Testis (tissue), 3 donors: ENCODE data around the gene MFGE8. TPM values are rescaled to one million over a fixed set of nuclear protein-coding genes. Genes with fewer than 3 reads are reported as not detected.

Source experiments
- DNase-seq: peaks from one replicate; pipeline ENCODE4 v3.0.0-alpha.2; 2019
- H3K27ac ChIP-seq, 2 donors: fragments of 200-600 bp; sonication (generic); one replicate each; pipeline ENCODE4 v1.5.1; 2019
- H3K27me3 ChIP-seq: fragments of 200-600 bp; sonication (generic); one replicate; pipeline ENCODE4 v1.5.1; 2019
- H3K36me3 ChIP-seq: fragments of 200-600 bp; sonication (generic); one replicate; pipeline ENCODE4 v1.5.1; 2017; ENCODE audit warnings: low read depth; ENCODE audit errors: missing control alignments
- H3K4me1 ChIP-seq: fragments of 200-600 bp; sonication (generic); one replicate; pipeline ENCODE4 v1.5.1; 2019
- H3K4me3 ChIP-seq, 2 donors: fragments of 200-600 bp; sonication (generic); one replicate each; pipeline ENCODE4 v1.5.1; 2017 to 2019
- H3K9me3 ChIP-seq: fragments of 200-600 bp; sonication (generic); one replicate; pipeline ENCODE4 v1.5.1; 2017
- CTCF ChIP-seq, 3 experiments: fragments of 450-650 bp in 2 of 3; fragments of 200-600 bp in 1 of 3; sonication (generic) in 1 of 3; IDR thresholded peaks; one replicate each; pipeline ENCODE4 v1.5.1; 2016 to 2019; ENCODE audit warnings: antibody characterized with exemption in 3 of 3, mild to moderate bottlenecking in 2 of 3, moderate library complexity in 1 of 3
- POLR2A ChIP-seq: fragments of 450-650 bp; IDR thresholded peaks from one replicate; pipeline ENCODE4 v1.6.1; 2017; ENCODE audit warnings: antibody characterized with exemption, mild to moderate bottlenecking, moderate library complexity
- WGBS, 2 donors: methylation state at CpG; one replicate each; pipeline ENCODE4 v1.1.5; 2018; 5-methylcytosine and 5-hydroxymethylcytosine counted together
- intact Hi-C: fragments of 100-400 bp; cut with DNase I; formaldehyde crosslinking; loops from one replicate; pipeline ENCODE4 v1.15.1; 2023; ENCODE audit warnings: low total_unique reads
- polyA plus RNA-seq: library from polyadenylated mRNA; stranded (reverse); fragments of 350-450 nt; fragmentation: Illumina TruSeq; extraction: RNeasy Lipid Tissue Mini Kit (QIAGEN cat#74804); gene quantifications from one replicate; pipeline ENCODE4 v1.2.3, GENCODE V29; 2014; ENCODE audit warnings: low read depth, low replicate concordance; ENCODE audit not compliant: insufficient read depth
- total RNA-seq, 2 donors: library from RNA; depleted of rRNA; stranded (reverse); fragments of >200 nt; gene quantifications; one replicate each; pipeline ENCODE4 v1.2.3, GENCODE V29; 2016

The MFGE8 gene
- total and polyA plus RNA-seq, 3 donors from 2014 or later = 137 to 260 (median 163) TPM

- no peaks in the 10 kb centered on the region for H3K27me3 ChIP-seq
- H3K4me3 ChIP-seq = no peak overlapping the region
- intact Hi-C loops = loop anchor here (10.0 kb wide), 1 partner anchor 106 kb away; no protein-coding TSS in a partner anchor
- no peaks in the 10 kb centered on the region for H3K36me3 ChIP-seq
- WGBS, 2 donors = 68 to 79% methylated on average over 6 to 16 of the region's 16 CpGs
- no peak overlapping the region for H3K27ac ChIP-seq
- no peak for DNase-seq
- peaks cover 15% of the 10 kb centered on the region for H3K4me1 ChIP-seq
- TF ChIP-seq CTCF (IDR thresholded peaks at IDR 0.05) (no peak), POLR2A (no peak)
- no peaks in the 10 kb centered on the region for H3K9me3 ChIP-seq
These were observed 4.2 kb downstream of the MFGE8 start for GRCh38 chr15:88908697-88909621.

- no peak overlapping the region for H3K27ac ChIP-seq
- WGBS, 2 donors = 85 to 88% methylated on average over 12 of the region's 12 CpGs
- H3K4me3 ChIP-seq = no peak overlapping the region
- TF ChIP-seq POLR2A = no peak
- no peak for TF ChIP-seq CTCF (IDR thresholded peaks at IDR 0.05)
- intact Hi-C loops = loop anchor here (10.0 kb wide), 1 partner anchor 107 kb away; no protein-coding TSS in a partner anchor
- H3K36me3 ChIP-seq = no peaks in the 10 kb centered on the region
- DNase-seq = no peak
- H3K9me3 ChIP-seq = no peaks in the 10 kb centered on the region
- peaks cover 15% of the 10 kb centered on the region for H3K4me1 ChIP-seq
- H3K27me3 ChIP-seq = no peaks in the 10 kb centered on the region
These were observed 5.1 kb downstream of the MFGE8 start for GRCh38 chr15:88908123-88908522.

GRCh38 chr15:88907111-88907510, 6.1 kb downstream of the MFGE8 start:
- 77 to 88% methylated on average over 14 of the region's 14 CpGs for WGBS, 2 donors
- H3K9me3 ChIP-seq = no peaks in the 10 kb centered on the region
- no peak overlapping the region for H3K4me3 ChIP-seq
- TF ChIP-seq CTCF (IDR thresholded peaks at IDR 0.05) = no peak
- no peak for TF ChIP-seq POLR2A
- no peak for DNase-seq
- H3K27me3 ChIP-seq = no peaks in the 10 kb centered on the region
- H3K36me3 ChIP-seq = no peaks in the 10 kb centered on the region
- H3K27ac ChIP-seq = no peak overlapping the region
- H3K4me1 ChIP-seq = peaks cover 11% of the 10 kb centered on the region
- intact Hi-C loops = loop anchor here (10.0 kb wide), 1 partner anchor 108 kb away; no protein-coding TSS in a partner anchor

- 91 to 98% methylated on average over 6 to 7 of the region's 7 CpGs for WGBS, 2 donors
- no peaks in the 10 kb centered on the region for H3K36me3 ChIP-seq
These were observed 6.6 kb downstream of the MFGE8 start for GRCh38 chr15:88906551-88906950.

More at GRCh38 chr15:88906551-88906950, 6.6 kb downstream of the MFGE8 start:
- DNase-seq = no peak
- H3K4me1 ChIP-seq = peaks cover 7% of the 10 kb centered on the region
- TF ChIP-seq POLR2A (no peak), CTCF (IDR thresholded peaks at IDR 0.05) (no peak)
- H3K27ac ChIP-seq = no peak overlapping the region
- intact Hi-C loops = loop anchor here (10.0 kb wide), 1 partner anchor 108 kb away; no protein-coding TSS in a partner anchor
- no peaks in the 10 kb centered on the region for H3K27me3 ChIP-seq
- H3K4me3 ChIP-seq = no peak overlapping the region
- H3K9me3 ChIP-seq = no peaks in the 10 kb centered on the region
